Thyroid gland (tissue), 4 donors: ENCODE data around the gene MUS81. TPM values are rescaled to one million over a fixed set of nuclear protein-coding genes. Genes with fewer than 3 reads are reported as not detected.

Experiments used
- DNase-seq, 2 donors: peaks; one replicate each; pipeline ENCODE4 v3.0.0-alpha.2; 2019
- H3K27ac ChIP-seq, 3 donors: fragments of 200-600 bp; sonication (generic); 1 replicate in 2 of 3; 2 replicates in 1 of 3; pipeline ENCODE4 v1.5.1; 2016 to 2019; ENCODE audit warnings: mild to moderate bottlenecking in 1 of 3, moderate library complexity in 1 of 3
- H3K27me3 ChIP-seq: fragments of 200-600 bp; sonication (generic); one replicate; pipeline ENCODE4 v1.5.1; 2019
- H3K36me3 ChIP-seq, 2 donors: fragments of 200-600 bp; sonication (generic); one replicate each; pipeline ENCODE4 v1.5.1; 2016 to 2019
- H3K4me1 ChIP-seq, 2 donors: fragments of 200-600 bp; sonication (generic); one replicate each; pipeline ENCODE4 v1.5.1; 2017 to 2019
- H3K4me3 ChIP-seq, 3 donors: fragments of 200-600 bp; sonication (generic); replicated peaks in 1 of 3; 1 replicate in 2 of 3; 2 replicates in 1 of 3; pipeline ENCODE4 v1.5.1; 2016; ENCODE audit warnings: mild to moderate bottlenecking in 1 of 3
- H3K9me3 ChIP-seq: fragments of 200-600 bp; sonication (generic); one replicate; pipeline ENCODE4 v1.5.1; 2017
- POLR2A ChIP-seq, 2 donors: fragments of 450-650 bp; IDR thresholded peaks; one replicate each; pipeline ENCODE4 v1.6.1; 2017; ENCODE audit warnings: antibody characterized with exemption in 2 of 2, mild to moderate bottlenecking in 2 of 2, moderate library complexity in 1 of 2
- WGBS, 2 donors: methylation state at CpG; one replicate each; pipeline ENCODE4 v1.1.5; 2017; 5-methylcytosine and 5-hydroxymethylcytosine counted together
- intact Hi-C: fragments of 100-400 bp; cut with DNase I; formaldehyde crosslinking; loops from one replicate; pipeline ENCODE4 v1.15.1; 2023
- total RNA-seq, 4 donors: library from RNA; depleted of rRNA; stranded (reverse); fragments of >200 nt; gene quantifications; one replicate each; pipeline ENCODE4 v1.2.3, GENCODE V29; 2016
- TF ChIP-seq, protein P1 (sequence below), 6 experiments: fragments of 200-600 bp in 3 of 6; fragments of 450-650 bp in 3 of 6; sonication (generic) in 3 of 6; IDR thresholded peaks; one replicate each; pipeline ENCODE4 v1.5.1; 2016 to 2019; ENCODE audit warnings: antibody characterized with exemption in 6 of 6, mild to moderate bottlenecking in 2 of 6, inconsistent platforms in 1 of 6, moderate library complexity in 1 of 6

Gene MUS81
- total RNA-seq, 4 donors from 2014 or later: 31.8 to 61.9 (median 42.5) TPM

DNA sequence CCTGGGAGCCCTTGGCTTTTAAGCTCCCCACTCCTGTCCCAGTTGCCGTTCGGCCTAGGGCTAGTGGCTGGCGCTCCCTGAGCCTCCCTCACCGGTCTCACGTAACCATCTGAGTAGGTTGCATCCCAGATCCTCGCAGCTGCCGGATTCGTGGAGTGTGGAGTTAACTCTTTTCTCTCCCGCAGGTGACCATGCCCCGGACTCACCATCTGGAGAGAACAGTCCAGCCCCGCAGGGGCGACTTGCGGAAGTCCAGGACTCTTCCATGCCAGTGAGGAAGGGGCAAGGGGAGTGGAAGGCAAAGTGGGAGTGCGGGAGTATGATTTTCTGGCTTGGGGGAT lies 902 bp downstream of the MUS81 start:
- Histone ChIP-seq H3K27me3 (no peaks in the 10 kb centered on the region), H3K36me3 (peaks cover 29 to 33% of the 10 kb centered on the region in 2 donors), H3K4me1 (peaks cover 17 to 27% of the 10 kb centered on the region in 2 donors), H3K27ac (peak overlapping the region; percentile 92 to 100 (median 99)), H3K4me3 (peak overlapping the region; percentile 29 to 84 (median 77)), H3K9me3 (no peaks in the 10 kb centered on the region)
- TF ChIP-seq, protein P1, sequence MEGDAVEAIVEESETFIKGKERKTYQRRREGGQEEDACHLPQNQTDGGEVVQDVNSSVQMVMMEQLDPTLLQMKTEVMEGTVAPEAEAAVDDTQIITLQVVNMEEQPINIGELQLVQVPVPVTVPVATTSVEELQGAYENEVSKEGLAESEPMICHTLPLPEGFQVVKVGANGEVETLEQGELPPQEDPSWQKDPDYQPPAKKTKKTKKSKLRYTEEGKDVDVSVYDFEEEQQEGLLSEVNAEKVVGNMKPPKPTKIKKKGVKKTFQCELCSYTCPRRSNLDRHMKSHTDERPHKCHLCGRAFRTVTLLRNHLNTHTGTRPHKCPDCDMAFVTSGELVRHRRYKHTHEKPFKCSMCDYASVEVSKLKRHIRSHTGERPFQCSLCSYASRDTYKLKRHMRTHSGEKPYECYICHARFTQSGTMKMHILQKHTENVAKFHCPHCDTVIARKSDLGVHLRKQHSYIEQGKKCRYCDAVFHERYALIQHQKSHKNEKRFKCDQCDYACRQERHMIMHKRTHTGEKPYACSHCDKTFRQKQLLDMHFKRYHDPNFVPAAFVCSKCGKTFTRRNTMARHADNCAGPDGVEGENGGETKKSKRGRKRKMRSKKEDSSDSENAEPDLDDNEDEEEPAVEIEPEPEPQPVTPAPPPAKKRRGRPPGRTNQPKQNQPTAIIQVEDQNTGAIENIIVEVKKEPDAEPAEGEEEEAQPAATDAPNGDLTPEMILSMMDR (IDR thresholded peaks at IDR 0.05): no peak
- TF ChIP-seq POLR2A (IDR thresholded peaks at IDR 0.05): no peak
- DNase-seq: no peak
- intact Hi-C loops: no loop called here
- 12 to 19% methylated on average over 11 to 14 of the region's 14 CpGs for WGBS, 2 donors

- intact Hi-C loops: no loop called here
- TF ChIP-seq, protein P1 (IDR thresholded peaks at IDR 0.05): no peak
- no peak for TF ChIP-seq POLR2A (IDR thresholded peaks at IDR 0.05)
- Histone ChIP-seq H3K27me3 (no peaks in the 10 kb centered on the region), H3K4me3 (peak overlapping the region in 1 of 3 donors; percentile 84), H3K9me3 (no peaks in the 10 kb centered on the region), H3K27ac (no peak overlapping the region), H3K4me1 (peaks cover 14 to 23% of the 10 kb centered on the region in 2 donors), H3K36me3 (peaks cover 34 to 37% of the 10 kb centered on the region in 2 donors)
- 90 to 94% methylated on average over 8 to 9 of the region's 13 CpGs for WGBS, 2 donors
- DNase-seq: no peak
Measured at GRCh38 chr11:65861533-65862183, 1.4 kb downstream of the MUS81 start.

GRCh38 chr11:65862191-65862735 lies 2.0 kb downstream of the MUS81 start:
- 93 to 100% methylated on average over 3 to 4 of the region's 5 CpGs for WGBS, 2 donors
- intact Hi-C loops: no loop called here

DNA sequence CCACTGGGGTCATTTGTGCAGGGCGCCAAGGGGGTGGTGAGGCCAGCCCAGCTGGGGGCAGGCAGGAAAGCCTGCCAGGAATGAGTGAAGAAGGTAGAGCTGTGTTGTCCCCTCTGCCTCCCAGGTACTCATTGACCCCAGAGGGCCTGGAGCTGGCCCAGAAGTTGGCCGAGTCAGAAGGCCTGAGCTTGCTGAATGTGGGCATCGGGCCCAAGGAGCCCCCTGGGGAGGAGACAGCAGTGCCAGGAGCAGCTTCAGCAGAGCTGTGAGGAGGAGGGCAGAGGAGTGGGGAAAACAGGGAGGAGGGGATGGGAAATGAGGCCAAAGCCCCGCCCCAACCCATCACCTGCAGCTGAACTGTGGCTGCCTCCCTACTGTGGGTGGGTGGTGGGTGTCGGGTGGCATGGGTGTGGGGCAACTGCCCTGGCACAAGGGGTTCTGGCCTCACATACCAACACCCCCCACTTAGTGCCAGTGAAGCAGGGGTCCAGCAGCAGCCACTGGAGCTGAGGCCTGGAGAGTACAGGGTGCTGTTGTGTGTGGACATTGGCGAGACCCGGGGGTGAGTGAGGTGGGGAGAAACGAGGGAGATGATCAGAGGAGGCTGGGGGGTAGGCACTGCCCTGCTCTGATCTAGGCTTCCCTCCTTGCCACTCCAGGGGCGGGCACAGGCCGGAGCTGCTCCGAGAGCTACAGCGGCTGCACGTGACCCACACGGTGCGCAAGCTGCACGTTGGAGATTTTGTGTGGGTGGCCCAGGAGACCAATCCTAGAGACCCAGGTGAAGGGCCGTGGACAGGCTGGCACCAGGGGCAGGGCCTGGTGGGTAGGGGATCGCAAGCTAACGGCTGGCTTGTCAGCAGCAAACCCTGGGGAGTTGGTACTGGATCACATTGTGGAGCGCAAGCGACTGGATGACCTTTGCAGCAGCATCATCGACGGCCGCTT lies 3.0 kb downstream of the MUS81 start:
- peaks cover 13 to 23% of the 10 kb centered on the region in 2 donors for H3K4me1 ChIP-seq

More at GRCh38 chr11:65862191-65862735, 2.0 kb downstream of the MUS81 start:
- Histone ChIP-seq H3K9me3 (no peaks in the 10 kb centered on the region), H3K27ac (no peak overlapping the region), H3K4me3 (no peak overlapping the region), H3K27me3 (no peaks in the 10 kb centered on the region), H3K4me1 (peaks cover 13 to 23% of the 10 kb centered on the region in 2 donors), H3K36me3 (peaks cover 40 to 44% of the 10 kb centered on the region in 2 donors)
- TF ChIP-seq POLR2A (IDR thresholded peaks at IDR 0.05): no peak
- no peak for DNase-seq

More for the DNA sequence above, 3.0 kb downstream of the MUS81 start:
- H3K27ac ChIP-seq: no peak overlapping the region
- no peak for DNase-seq
- H3K36me3 ChIP-seq: peaks cover 45% of the 10 kb centered on the region in 2 donors
- no peaks in the 10 kb centered on the region for H3K27me3 ChIP-seq
- H3K4me3 ChIP-seq: no peak overlapping the region
- TF ChIP-seq, protein P1 (IDR thresholded peaks at IDR 0.05): no peak
- no peak for TF ChIP-seq POLR2A (IDR thresholded peaks at IDR 0.05)
- intact Hi-C loops: no loop called here
- no peaks in the 10 kb centered on the region for H3K9me3 ChIP-seq
- 89 to 95% methylated on average over 11 to 20 of the region's 24 CpGs for WGBS, 2 donors
